Neural cell (in vitro differentiated cells): Measurements from ENCODE around the gene ERBB4.

Experiments
- CTCF ChIP-seq: fragments of 450-650 bp; IDR thresholded peaks from 2 replicates; pipeline ENCODE4 v1.5.1; 2014; ENCODE audit warnings: antibody characterized with exemption, mild to moderate bottlenecking, moderate library complexity; ENCODE audit not compliant: poor library complexity, severe bottlenecking
- EP300 ChIP-seq: fragments of 450-650 bp; conservative IDR thresholded peaks from 2 replicates; pipeline ENCODE4 v1.6.1; 2014; ENCODE audit warnings: antibody characterized with exemption, mild to moderate bottlenecking, moderate library complexity; ENCODE audit not compliant: poor library complexity, severe bottlenecking
- EZH2 ChIP-seq: fragments of 200-600, 300-800 bp; shearing (Covaris generic), sonication (generic); IDR thresholded peaks from 2 replicates; pipeline ENCODE4 v1.6.1; 2014; ENCODE audit warnings: antibody characterized with exemption, low read length, borderline replicate concordance, mild to moderate bottlenecking; ENCODE audit not compliant: insufficient read depth, poor library complexity, severe bottlenecking
- SMC3 ChIP-seq: fragments of 450-650 bp; conservative IDR thresholded peaks from 2 replicates; pipeline ENCODE4 v1.6.1; 2014; ENCODE audit warnings: antibody characterized with exemption, mild to moderate bottlenecking, moderate library complexity; ENCODE audit not compliant: poor library complexity

GRCh38 chr2:212089873-212090272 lies 448.7 kb downstream of the ERBB4 start:
- TF ChIP-seq EP300 (no peak), CTCF (no peak), SMC3 (no peak), EZH2 (no peak)
